Measurements from ENCODE around the gene RALGAPB. TPM values are rescaled to one million over a fixed set of nuclear protein-coding genes. Genes with fewer than 3 reads are reported as not detected.

Gene RALGAPB
- total RNA-seq, 1 donor from 2014 or later = 35.7 TPM

DNA sequence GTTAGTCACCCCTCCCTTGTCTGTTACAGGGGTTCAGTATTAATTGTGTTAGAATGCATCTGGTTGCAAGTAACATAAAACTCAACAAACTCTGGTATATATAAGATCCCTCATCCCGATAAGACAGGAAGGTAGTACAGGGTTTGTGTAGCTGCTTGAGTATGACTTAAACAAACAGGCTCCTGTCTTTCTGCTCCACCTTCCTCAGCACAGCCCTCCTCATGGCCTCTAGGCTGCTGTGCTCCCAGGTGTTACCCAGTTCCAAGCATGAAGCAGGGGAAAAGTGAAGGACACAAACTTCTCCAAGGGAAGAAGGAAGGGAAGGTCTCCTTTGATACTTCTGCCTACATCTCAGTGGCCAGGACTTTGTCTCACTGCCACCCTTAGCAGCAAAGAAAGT is 1.4 kb upstream of the RALGAPB start:
- H3K4me3 ChIP-seq = no peak overlapping the region
- no peaks in the 10 kb centered on the region for H3K27me3 ChIP-seq (ENCODE audit: low read depth)
- H3K36me3 ChIP-seq = no peaks in the 10 kb centered on the region
- ATAC-seq (no peak), DNase-seq (no peak)
- peak overlapping the region; percentile 93 for H3K27ac ChIP-seq
- intact Hi-C loops (cut with DNase I) = no loop called here
- no peaks in the 10 kb centered on the region for H3K9me3 ChIP-seq
- H3K4me1 ChIP-seq = peaks cover 34% of the 10 kb centered on the region
- TF ChIP-seq, protein P1, sequence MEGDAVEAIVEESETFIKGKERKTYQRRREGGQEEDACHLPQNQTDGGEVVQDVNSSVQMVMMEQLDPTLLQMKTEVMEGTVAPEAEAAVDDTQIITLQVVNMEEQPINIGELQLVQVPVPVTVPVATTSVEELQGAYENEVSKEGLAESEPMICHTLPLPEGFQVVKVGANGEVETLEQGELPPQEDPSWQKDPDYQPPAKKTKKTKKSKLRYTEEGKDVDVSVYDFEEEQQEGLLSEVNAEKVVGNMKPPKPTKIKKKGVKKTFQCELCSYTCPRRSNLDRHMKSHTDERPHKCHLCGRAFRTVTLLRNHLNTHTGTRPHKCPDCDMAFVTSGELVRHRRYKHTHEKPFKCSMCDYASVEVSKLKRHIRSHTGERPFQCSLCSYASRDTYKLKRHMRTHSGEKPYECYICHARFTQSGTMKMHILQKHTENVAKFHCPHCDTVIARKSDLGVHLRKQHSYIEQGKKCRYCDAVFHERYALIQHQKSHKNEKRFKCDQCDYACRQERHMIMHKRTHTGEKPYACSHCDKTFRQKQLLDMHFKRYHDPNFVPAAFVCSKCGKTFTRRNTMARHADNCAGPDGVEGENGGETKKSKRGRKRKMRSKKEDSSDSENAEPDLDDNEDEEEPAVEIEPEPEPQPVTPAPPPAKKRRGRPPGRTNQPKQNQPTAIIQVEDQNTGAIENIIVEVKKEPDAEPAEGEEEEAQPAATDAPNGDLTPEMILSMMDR (IDR thresholded peaks at IDR 0.05) = no peak

DNA sequence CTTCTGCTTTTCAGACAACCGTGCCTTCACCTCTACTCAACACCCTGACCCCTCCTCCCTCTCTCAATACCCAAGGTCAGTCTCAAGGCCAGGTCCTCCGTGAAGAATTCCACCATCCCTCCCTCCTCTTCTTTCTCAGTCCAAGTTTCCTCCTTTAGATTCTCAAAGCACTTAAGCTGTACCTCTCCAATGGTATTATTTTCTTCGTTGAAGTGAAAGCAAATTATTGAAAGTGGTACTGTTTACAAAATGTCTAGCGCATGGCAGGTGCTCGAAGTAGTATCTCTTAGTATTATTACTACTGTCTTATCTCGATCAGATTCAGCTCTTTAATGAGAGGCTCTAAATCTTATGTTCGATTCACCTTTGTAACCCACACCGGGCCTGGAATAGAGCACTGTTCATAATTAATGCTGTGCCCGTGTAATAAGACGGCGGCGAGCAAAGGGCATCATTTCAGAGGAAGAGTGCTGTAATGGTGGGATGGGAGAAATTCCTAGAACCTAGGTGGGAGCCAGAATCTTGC is 593 bp upstream of the RALGAPB start:
- Histone ChIP-seq H3K4me3 (peak overlapping the region; percentile 78), H3K27ac (peak overlapping the region; percentile 93), H3K36me3 (no peaks in the 10 kb centered on the region), H3K4me1 (peaks cover 39% of the 10 kb centered on the region), H3K27me3 (ENCODE audit: low read depth) (no peaks in the 10 kb centered on the region), H3K9me3 (no peaks in the 10 kb centered on the region)
- ATAC-seq (peak; percentile 4 to 26), DNase-seq (no peak)
- intact Hi-C loops (cut with DNase I) = no loop called here
- TF ChIP-seq, protein P1 (IDR thresholded peaks at IDR 0.05) = no peak

DNA sequence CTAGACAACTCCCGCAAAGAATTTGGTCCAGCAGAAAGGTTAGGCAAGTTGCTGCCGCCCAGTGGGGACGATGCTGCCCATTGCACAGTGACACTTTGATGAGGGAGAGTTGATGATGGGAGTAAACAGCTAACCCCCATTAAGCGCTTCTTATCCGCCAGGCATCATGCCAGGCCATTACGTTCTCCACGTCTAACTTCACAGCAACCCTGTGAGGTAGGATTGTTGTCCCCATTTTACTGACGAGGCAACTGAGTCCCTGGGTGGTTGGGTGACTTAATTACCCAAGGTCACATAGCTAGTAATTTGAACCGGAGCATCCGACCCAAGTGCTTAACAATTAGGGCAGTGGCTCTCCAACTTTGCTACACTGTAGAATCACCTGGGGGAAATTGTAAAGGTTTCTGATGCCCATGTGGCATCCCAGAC is 738 bp downstream of the RALGAPB start:
- no peaks in the 10 kb centered on the region for H3K27me3 ChIP-seq (ENCODE audit: low read depth)
- peaks cover 42% of the 10 kb centered on the region for H3K4me1 ChIP-seq
- peak overlapping the region; percentile 93 for H3K27ac ChIP-seq
- no peak for DNase-seq
- TF ChIP-seq, protein P1 (IDR thresholded peaks at IDR 0.05) = no peak
- H3K36me3 ChIP-seq = no peaks in the 10 kb centered on the region
- peak overlapping the region; percentile 78 for H3K4me3 ChIP-seq
- no peak for ATAC-seq
- H3K9me3 ChIP-seq = no peaks in the 10 kb centered on the region
- intact Hi-C loops (cut with DNase I) = no loop called here

DNA sequence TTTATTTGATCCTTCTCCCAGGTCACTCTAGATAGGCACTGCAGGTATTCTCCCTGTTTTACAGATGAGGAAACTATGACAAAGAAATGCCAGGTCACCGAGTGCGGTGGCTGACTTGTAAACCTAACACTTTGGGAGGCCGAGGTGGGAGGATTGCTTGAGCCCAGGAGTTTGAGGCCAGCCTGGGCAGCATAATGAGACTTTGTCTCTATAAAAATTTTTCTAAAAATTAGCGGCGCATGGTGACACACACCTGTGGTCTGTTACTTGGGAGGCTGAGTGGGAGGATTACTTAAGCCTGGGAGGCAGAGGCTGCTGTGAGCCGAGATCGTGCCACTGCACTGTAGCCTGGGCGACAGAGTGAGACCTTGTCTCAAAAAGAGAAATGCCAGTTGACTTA is 5.1 kb downstream of the RALGAPB start:
- no peak for ATAC-seq
- Histone ChIP-seq H3K4me3 (no peak overlapping the region), H3K9me3 (no peaks in the 10 kb centered on the region), H3K27ac (no peak overlapping the region), H3K4me1 (peaks cover 34% of the 10 kb centered on the region), H3K27me3 (ENCODE audit: low read depth) (no peaks in the 10 kb centered on the region), H3K36me3 (peaks cover 11% of the 10 kb centered on the region)
- TF ChIP-seq, protein P1 (IDR thresholded peaks at IDR 0.05) = no peak
- DNase-seq = no peak
- intact Hi-C loops (cut with DNase I) = no loop called here

DNA sequence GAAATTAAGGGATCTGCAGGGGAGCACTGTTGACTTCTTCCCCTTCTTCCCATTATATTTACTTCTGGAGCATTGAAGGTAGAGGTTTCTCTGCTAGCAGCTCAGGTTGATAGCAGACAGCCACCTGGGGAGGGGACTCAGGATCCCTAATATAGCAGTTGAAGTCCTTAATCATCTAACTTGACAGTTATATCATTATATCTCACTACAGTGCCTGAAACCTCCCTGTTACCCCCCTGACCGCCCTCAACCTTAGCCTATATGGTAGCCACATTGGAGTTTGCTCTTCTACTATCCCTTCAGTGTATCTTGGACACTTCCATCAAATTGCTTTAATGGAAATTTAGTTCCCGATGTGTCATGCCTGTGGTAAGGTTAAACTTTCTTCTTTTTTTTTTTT is 7.0 kb downstream of the RALGAPB start:
- Histone ChIP-seq H3K36me3 (peaks cover 18% of the 10 kb centered on the region), H3K27me3 (ENCODE audit: low read depth) (no peaks in the 10 kb centered on the region), H3K4me1 (peaks cover 20% of the 10 kb centered on the region), H3K27ac (no peak overlapping the region), H3K9me3 (no peaks in the 10 kb centered on the region), H3K4me3 (no peak overlapping the region)
- DNase-seq = no peak
- no peak for ATAC-seq
- intact Hi-C loops (cut with DNase I) = no loop called here
- TF ChIP-seq, protein P1 (IDR thresholded peaks at IDR 0.05) = no peak

All from lower lobe of right lung (tissue), 2 donors.